8988T (cell line): Measurements from ENCODE around the gene OXGR1.
"Not testable (repeated sequence)": the region's sequence is repeated elsewhere in the genome, so short reads cannot be mapped to it uniquely, and the experiment has no call there.

ENCODE experiments used
- DNase-seq: peaks from one replicate; pipeline ENCODE4 v3.0.0; 2011

The OXGR1 gene

DNA sequence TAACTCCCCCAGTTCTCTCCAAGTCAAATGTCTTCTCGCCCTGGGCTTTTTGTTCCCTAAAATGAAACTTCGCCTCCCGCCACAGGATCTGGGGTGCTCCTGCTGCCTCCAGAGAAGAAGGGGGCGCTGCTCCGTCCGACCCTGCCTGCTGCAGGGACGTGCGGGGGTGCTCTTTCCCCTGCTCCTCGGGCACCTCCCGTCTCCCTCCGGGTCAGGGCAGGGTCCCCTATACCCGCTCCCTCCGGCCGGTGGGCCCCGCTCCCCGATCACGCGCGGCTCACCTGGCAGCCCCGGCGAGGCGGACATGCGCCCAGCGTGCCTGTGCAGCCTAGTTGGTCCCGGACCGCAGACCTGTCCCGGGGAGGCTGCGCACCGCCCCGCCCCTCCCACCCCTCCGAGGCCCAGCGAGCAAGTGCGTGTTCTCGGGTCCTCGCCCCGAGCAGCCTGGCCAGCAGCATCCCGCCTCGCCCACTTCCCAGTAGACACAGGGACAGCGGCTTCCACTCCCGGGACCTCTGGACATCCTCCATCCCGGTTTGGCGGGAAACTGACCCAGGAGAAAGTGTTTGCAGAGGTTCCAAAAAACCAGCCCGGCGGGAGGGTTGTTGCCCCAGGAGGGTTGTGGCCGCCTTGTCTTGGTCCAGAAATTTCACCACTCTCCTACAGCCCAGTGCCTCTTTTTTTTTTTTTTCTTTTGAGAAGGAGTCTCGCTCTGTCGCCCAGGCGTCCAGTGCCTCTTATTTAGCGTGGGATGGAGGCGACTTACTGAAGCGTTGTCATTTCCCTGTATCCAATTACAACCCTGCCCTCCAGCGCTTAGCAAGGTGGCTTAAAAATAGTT, at the start of gene OXGR1:
Gene OXGR1 (minus strand): TSS at position 460 of the 841 bp plus-strand sequence. CDS start 6,717 bp downstream, outside the sequence.
- no peak for DNase-seq

- no peak for DNase-seq
These were observed 49.0 kb upstream of the OXGR1 start for GRCh38 chr13:97043302-97043701.

DNA sequence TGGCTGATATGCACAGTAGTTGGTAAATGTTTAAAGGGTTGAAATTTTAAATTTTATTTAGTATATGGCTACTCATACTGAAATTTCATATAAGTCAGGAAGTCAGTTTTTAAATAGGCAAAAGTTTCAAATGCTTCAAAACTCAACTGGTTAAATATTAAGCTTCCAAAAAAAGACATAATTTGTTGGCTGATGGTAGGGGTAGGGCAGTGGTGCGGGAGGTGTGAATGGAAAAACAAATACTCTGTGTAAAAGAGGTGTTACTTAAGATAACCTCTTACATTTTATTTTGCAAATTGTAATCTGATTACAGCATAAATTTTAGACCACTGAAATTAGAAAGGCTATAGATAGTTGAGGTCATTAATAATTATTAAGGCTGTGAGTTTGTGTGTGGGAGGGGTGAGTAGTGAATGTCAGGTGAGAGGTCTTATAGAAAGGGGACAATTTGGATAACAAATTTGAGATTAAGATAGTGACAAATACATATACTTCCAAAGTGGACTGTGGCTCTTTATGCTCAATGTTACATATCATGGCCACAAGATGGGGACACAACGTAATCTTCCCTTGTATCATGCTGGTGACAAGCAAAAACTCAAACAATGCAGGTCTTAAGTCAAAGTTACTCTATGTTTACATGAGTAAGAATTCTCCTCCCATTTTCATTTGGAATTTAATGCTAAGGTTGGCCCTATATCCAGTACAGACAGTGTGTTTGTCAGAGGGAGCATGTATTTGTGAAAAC, 36.6 kb upstream of the OXGR1 start:
- no peak for DNase-seq

GRCh38 chr13:97028441-97029299, 34.4 kb upstream of the OXGR1 start:
- DNase-seq = no peak

- no peak for DNase-seq
These were observed 32.9 kb upstream of the OXGR1 start for GRCh38 chr13:97027162-97027554.

DNA sequence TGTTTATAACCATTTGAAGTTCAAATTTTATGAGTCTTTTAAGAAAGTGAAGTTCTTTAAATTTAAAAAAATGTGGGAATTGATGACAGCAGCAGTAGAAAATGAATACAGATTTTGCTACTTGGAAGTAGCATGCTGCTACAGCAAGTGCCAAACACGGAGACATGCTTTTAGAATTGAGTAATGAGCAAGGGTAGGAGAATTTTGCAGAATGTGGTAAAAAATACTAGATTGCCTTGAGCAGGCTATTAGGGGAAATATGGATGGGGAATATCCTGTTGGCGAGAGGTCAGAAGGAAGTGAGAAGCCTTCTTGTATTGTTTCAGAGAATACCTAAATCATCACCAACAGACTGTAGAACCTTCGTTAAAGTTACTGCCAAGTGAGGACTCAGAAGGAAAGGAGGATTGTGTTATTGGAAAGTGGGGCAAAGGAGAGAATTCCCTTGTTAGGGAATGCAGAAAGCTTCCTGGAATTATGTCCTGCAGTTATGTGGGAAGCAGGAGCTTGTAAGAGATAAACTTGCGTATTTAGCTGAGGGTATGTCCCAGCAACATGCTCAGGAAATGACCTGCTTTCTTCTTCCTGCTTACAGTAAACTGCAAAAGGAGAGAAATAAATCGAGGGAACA, 32.4 kb upstream of the OXGR1 start:
- DNase-seq = no peak

- DNase-seq = not testable (repeated sequence)
These were observed 29.5 kb upstream of the OXGR1 start for GRCh38 chr13:97023812-97024211.

GRCh38 chr13:97023117-97023516, 28.8 kb upstream of the OXGR1 start:
- DNase-seq = no peak

DNA sequence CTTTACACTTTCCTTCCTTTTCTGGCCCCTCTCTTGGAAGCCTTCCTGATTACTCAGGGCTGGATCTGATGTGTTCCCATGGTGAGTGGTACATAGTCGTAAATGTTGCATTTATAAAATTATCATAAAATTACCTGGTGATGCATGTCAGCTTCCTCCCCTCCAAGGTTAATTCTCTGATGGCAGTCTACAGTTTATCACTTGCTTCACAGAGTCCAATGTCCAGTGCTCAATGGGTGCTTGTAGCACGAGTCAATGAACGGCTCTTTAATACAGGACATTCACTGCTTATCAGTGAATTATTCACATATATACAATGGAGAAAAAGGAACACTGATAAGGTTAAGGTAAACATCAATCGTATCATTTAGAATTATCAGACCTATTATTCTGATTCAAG, 27.0 kb upstream of the OXGR1 start:
- no peak for DNase-seq

GRCh38 chr13:97020689-97021240, 26.5 kb upstream of the OXGR1 start:
- DNase-seq = no peak

GRCh38 chr13:97020194-97020593, 25.9 kb upstream of the OXGR1 start:
- DNase-seq = no peak

DNA sequence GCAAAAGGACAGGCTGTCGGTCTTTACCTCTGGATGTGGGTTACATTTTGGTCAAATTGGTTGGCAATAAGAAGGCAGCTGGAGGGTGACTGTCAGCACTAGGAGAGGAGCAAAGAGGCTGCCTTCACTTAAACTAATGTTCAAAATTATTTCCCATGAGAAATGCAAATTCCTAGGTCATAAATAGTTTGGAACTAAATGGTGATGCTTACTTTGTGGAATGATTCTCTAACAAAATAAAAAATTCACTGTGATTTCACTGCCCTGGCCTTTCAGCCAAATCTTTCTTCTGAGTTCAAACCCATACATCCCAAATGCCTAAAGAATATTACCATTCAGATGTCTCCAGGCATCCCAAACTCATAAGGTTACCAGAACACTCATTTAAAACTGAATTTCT, 25.0 kb upstream of the OXGR1 start:
- no peak for DNase-seq

DNA sequence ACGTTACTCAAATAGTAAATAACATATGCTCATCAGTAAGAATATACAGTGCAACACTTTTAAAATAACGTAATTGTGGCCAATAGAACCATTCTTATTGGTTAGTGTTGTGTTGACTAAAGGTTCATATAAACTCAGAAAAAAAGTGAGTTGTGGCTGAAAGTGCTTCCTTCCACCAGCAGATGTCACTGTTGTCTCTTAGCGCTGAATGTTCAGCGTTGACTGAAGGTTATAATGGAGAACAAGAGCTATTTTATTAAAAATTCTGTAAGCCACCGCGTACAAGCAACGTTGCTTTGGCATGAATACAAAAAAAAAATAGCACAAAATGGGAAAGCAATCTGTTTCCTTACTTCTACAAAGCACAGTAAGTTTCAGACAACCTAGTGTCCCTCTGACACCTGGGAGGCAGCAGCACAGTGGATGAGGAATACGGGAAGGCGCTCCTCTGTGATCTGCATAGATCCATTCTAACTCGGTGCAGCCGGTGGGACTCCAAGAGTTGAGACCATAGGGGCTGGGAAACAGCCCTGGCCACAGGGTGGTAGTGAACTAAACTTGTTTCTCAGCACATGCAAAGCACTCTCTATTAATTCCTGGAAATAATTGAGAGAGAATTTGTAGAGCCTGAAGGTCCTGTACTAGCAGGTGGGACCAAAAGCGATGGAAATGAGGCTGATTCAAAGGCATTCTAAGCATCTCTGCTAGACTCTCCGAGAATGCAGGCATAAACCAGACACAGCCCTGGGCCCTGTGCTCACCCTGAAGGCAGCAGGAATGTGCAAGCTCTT, 23.9 kb upstream of the OXGR1 start:
- DNase-seq = no peak

GRCh38 chr13:97017322-97017721, 23.0 kb upstream of the OXGR1 start:
- no peak for DNase-seq

- DNase-seq = no peak
These were observed 21.5 kb upstream of the OXGR1 start for GRCh38 chr13:97015661-97016350.

DNA sequence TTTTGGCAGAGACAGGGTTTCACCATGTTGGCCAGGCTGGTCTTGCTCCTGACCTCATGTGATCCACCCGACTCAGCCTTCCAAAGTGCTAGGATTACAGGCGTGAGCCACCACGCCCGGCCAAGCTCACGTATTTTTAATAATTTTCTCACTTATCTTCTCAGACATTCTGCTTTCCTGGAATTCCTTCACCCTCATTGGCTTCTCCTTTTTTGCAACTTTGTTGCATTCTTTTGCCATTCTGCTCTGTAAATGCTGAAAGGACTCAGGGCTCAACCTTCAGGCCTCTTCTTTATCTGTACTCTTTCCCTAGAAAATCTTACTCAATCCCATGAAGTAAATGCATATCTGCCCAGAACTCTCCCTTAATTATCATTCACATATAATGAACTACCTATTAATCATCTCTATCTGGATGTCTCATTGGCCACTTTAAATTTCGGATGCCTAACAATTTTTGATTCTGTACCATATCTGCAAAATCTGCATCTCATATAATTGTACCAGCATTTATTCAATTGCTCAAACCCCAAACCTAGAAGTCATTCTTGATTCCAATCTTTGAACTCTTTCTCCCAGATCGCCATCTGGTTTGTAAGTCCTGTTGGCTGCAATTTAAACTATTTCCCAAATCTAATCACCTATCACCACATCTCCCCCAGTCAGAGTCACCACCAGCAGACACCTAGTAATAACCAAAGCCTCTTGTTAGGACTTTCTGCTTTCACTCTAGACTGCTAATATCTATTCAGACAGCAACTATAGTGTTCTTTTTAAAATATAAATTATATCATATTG, 18.2 kb upstream of the OXGR1 start:
- no peak for DNase-seq

DNA sequence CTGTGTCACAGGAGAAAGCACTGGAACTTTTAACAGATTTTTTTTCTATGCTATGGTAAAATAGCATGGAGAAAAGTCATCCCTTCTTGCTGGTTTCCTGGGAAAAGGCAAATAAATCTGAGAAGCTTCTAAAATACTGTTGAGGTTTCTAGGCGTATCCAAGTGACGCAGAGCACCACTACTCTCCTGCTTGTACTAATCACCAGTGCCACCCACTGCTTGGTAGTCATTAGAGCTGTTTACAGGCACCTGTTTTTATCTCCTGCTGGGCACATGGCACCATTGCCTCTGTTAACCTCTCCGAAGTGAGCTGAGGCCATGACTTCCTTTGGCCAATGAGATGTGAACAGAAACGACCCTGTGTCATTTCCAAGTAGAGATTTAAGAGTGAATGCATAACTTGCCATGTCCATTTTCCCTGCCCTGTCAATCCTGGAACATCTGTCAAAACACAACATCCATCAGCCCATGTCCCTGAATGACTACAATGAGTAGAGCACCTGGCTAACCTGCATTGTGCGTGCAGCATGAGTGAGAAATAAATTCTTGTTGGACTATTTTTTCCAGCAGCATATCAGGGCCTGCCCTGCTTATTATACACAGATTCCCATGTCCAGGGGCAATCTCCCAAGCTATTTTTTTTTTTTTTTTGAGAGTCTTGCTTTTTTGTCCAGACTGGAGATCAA, 17.3 kb upstream of the OXGR1 start:
- no peak for DNase-seq

- DNase-seq = no peak
These were observed 14.4 kb upstream of the OXGR1 start for GRCh38 chr13:97008643-97009042.

DNA sequence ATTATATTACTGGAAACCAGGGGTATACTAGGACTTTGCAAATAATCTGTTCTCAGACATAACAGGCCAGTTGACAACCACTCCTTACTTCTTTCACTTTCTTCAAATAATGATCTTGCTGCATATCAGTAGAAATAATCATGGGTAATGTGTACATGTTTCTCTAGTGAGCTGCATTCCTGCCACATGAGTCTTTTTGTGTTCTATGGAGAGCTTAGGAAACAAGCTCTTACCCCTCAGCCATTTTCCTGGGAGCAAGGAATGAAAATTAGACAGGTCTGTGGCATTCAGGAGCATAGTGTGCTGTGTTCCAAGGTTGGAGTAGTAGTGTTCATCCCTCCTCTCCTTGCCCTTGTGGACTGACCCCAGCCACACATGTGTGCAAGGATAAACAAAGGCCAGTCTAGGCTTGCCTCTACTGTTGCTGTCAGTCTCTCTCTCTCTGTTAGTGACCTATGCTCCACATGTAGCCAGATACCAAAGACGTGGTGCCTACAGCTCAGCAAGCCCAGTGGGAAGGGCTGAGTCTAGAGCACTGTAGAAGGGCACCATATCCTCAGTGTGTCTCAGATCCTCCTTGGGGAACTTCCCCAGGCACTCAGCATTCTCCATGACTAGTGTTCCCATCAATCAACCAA, 11.5 kb upstream of the OXGR1 start:
- DNase-seq = no peak
